ENCODE results near the gene SPG11. TPM values are rescaled to one million over a fixed set of nuclear protein-coding genes. Genes with fewer than 3 reads are reported as not detected.

SPG11 gene
- total and polyA plus RNA-seq, 9 of the 15 experiments (the other 6 are each of a cell fraction or from before 2014, with no cell fraction given): 23.3 to 71.2 (median 45.6) TPM

DNA sequence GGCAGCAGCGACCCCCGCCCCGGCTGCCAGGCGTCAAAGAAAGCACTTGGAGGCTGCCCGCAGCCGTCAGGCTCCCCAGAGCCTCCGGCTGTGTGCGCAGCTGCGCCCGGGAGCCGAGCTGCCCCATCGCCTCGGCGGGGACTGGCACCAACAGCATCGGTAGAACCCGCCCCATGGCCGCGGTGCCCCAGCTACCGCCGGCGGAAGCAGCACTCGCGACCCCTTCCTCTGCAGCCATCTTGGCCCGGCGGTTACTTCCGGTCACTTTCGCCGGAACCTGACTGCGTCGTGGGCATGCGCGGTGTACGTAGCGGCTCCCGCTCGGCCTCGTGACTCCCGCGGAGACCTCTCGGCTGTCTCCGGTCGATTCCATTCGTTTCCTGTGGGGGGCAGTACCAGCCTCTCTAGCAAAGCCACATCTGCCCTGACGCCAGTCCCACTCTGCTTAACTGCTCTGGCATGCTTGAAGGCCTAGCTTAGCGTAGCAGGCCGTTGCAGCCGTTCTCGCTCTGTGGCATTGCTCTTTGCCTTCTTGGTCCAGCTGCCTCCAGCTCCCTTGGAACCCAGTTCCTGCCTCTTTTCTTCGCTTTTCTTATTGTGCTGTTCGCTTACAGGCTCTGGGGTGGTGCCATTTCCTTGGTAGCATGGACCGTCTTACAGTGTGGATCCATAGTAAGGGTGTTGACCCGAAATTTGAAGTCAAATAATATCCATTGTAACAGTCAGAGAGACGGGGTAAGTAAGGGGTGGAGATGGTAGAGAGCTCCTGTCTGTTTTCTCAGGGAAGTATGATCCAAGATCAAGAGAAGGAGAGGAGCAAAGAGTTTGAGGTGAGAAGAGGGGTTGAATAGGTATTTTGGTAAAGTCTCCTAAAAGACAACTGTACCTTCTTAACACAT lies at the start of gene SPG11 (continued):
- TF ChIP-seq, protein P1, sequence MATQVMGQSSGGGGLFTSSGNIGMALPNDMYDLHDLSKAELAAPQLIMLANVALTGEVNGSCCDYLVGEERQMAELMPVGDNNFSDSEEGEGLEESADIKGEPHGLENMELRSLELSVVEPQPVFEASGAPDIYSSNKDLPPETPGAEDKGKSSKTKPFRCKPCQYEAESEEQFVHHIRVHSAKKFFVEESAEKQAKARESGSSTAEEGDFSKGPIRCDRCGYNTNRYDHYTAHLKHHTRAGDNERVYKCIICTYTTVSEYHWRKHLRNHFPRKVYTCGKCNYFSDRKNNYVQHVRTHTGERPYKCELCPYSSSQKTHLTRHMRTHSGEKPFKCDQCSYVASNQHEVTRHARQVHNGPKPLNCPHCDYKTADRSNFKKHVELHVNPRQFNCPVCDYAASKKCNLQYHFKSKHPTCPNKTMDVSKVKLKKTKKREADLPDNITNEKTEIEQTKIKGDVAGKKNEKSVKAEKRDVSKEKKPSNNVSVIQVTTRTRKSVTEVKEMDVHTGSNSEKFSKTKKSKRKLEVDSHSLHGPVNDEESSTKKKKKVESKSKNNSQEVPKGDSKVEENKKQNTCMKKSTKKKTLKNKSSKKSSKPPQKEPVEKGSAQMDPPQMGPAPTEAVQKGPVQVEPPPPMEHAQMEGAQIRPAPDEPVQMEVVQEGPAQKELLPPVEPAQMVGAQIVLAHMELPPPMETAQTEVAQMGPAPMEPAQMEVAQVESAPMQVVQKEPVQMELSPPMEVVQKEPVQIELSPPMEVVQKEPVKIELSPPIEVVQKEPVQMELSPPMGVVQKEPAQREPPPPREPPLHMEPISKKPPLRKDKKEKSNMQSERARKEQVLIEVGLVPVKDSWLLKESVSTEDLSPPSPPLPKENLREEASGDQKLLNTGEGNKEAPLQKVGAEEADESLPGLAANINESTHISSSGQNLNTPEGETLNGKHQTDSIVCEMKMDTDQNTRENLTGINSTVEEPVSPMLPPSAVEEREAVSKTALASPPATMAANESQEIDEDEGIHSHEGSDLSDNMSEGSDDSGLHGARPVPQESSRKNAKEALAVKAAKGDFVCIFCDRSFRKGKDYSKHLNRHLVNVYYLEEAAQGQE (IDR thresholded peaks at IDR 0.05; ENCODE audit: borderline replicate concordance): peak; percentile 96
- TF ChIP-seq, protein P1 (CRISPR knock-in tag; IDR thresholded peaks at IDR 0.05; ENCODE audit: low read depth): 0 out of 2 replicates have a peak, but pooled peaks have one; percentile 1
- TF ChIP-seq, protein P2, sequence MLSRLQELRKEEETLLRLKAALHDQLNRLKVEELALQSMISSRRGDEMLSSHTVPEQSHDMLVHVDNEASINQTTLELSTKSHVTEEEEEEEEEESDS (CRISPR knock-in tag; IDR thresholded peaks at IDR 0.05): no peak
- peak; percentile 95 for TF ChIP-seq GABPA (tag; conservative IDR thresholded peaks at IDR 0.05; ENCODE audit: low read depth)
- TF ChIP-seq CBFA2T3 (IDR thresholded peaks at IDR 0.05): 0 out of 2 replicates have a peak, but pooled peaks have one; percentile 7
- TF ChIP-seq, protein P3, sequence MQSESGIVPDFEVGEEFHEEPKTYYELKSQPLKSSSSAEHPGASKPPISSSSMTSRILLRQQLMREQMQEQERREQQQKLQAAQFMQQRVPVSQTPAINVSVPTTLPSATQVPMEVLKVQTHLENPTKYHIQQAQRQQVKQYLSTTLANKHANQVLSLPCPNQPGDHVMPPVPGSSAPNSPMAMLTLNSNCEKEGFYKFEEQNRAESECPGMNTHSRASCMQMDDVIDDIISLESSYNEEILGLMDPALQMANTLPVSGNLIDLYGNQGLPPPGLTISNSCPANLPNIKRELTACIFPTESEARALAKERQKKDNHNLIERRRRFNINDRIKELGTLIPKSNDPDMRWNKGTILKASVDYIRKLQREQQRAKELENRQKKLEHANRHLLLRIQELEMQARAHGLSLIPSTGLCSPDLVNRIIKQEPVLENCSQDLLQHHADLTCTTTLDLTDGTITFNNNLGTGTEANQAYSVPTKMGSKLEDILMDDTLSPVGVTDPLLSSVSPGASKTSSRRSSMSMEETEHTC (IDR thresholded peaks at IDR 0.05): peak; percentile 97
- TF ChIP-seq, protein P4, sequence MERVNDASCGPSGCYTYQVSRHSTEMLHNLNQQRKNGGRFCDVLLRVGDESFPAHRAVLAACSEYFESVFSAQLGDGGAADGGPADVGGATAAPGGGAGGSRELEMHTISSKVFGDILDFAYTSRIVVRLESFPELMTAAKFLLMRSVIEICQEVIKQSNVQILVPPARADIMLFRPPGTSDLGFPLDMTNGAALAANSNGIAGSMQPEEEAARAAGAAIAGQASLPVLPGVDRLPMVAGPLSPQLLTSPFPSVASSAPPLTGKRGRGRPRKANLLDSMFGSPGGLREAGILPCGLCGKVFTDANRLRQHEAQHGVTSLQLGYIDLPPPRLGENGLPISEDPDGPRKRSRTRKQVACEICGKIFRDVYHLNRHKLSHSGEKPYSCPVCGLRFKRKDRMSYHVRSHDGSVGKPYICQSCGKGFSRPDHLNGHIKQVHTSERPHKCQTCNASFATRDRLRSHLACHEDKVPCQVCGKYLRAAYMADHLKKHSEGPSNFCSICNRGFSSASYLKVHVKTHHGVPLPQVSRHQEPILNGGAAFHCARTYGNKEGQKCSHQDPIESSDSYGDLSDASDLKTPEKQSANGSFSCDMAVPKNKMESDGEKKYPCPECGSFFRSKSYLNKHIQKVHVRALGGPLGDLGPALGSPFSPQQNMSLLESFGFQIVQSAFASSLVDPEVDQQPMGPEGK (CRISPR knock-in tag; IDR thresholded peaks at IDR 0.05; ENCODE audit: borderline replicate concordance): peak; percentile 65; the same call in 1 of the 2 replicates
- TF ChIP-seq, protein P5, sequence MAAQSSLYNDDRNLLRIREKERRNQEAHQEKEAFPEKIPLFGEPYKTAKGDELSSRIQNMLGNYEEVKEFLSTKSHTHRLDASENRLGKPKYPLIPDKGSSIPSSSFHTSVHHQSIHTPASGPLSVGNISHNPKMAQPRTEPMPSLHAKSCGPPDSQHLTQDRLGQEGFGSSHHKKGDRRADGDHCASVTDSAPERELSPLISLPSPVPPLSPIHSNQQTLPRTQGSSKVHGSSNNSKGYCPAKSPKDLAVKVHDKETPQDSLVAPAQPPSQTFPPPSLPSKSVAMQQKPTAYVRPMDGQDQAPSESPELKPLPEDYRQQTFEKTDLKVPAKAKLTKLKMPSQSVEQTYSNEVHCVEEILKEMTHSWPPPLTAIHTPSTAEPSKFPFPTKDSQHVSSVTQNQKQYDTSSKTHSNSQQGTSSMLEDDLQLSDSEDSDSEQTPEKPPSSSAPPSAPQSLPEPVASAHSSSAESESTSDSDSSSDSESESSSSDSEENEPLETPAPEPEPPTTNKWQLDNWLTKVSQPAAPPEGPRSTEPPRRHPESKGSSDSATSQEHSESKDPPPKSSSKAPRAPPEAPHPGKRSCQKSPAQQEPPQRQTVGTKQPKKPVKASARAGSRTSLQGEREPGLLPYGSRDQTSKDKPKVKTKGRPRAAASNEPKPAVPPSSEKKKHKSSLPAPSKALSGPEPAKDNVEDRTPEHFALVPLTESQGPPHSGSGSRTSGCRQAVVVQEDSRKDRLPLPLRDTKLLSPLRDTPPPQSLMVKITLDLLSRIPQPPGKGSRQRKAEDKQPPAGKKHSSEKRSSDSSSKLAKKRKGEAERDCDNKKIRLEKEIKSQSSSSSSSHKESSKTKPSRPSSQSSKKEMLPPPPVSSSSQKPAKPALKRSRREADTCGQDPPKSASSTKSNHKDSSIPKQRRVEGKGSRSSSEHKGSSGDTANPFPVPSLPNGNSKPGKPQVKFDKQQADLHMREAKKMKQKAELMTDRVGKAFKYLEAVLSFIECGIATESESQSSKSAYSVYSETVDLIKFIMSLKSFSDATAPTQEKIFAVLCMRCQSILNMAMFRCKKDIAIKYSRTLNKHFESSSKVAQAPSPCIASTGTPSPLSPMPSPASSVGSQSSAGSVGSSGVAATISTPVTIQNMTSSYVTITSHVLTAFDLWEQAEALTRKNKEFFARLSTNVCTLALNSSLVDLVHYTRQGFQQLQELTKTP (IDR thresholded peaks at IDR 0.05; ENCODE audit: low read depth in 1 of 2, partially characterized antibody in 2 of 2): peak; percentile 24 to 46
- no peak for TF ChIP-seq STAT5A (IDR thresholded peaks at IDR 0.05; ENCODE audit: borderline replicate concordance, low read length)

All from K562 (cell line).